CD14-positive monocyte (primary cell): ENCODE results near the gene GAS6. TPM values are rescaled to one million over a fixed set of nuclear protein-coding genes. Genes with fewer than 3 reads are reported as not detected.

Experiments used
- DNase-seq, 3 donors: peaks; one replicate each; pipeline ENCODE4 v3.0.0-alpha.2; 2011 to 2022
- H2AFZ ChIP-seq: 2 replicates; pipeline ENCODE4 v1.6.0; 2012; ENCODE audit warnings: mild to moderate bottlenecking, low read depth, low read length, inconsistent platforms; ENCODE audit not compliant: insufficient read depth, poor library complexity, severe bottlenecking
- H3K27ac ChIP-seq, 2 donors: 1 replicate in 1 of 2; 2 replicates in 1 of 2; pipeline ENCODE4 v1.5.1; 2012 to 2013; ENCODE audit warnings: low read length in 2 of 2, control low read depth in 1 of 2, inconsistent platforms in 1 of 2, low read depth in 1 of 2, mild to moderate bottlenecking in 1 of 2
- H3K27me3 ChIP-seq, 2 donors: one replicate each; pipeline versions ENCODE4 v1.6.0 to v1.6.1; 2011 to 2013; ENCODE audit warnings: low read length in 2 of 2; ENCODE audit not compliant: control insufficient read depth in 2 of 2, insufficient read depth in 2 of 2
- H3K36me3 ChIP-seq, 2 donors: replicated peaks in 1 of 2; 1 replicate in 1 of 2; 2 replicates in 1 of 2; pipeline versions ENCODE4 v1.5.1 to v1.6.1; 2012 to 2013; ENCODE audit warnings: low read length in 2 of 2, control low read depth in 1 of 2, inconsistent platforms in 1 of 2, mild to moderate bottlenecking in 1 of 2; ENCODE audit not compliant: insufficient read depth in 2 of 2, control insufficient read depth in 1 of 2
- H3K4me1 ChIP-seq, 2 donors: 1 replicate in 1 of 2; 2 replicates in 1 of 2; pipeline versions ENCODE4 v1.5.1 to v1.6.1; 2012 to 2013; ENCODE audit warnings: low read length in 2 of 2, control low read depth in 1 of 2, inconsistent platforms in 1 of 2, mild to moderate bottlenecking in 1 of 2, moderate library complexity in 1 of 2; ENCODE audit not compliant: insufficient read depth in 2 of 2, control insufficient read depth in 1 of 2
- H3K4me2 ChIP-seq: replicated peaks from 2 replicates; pipeline ENCODE3; 2012; ENCODE audit warnings: low read length, moderate library complexity, mild to moderate bottlenecking; ENCODE audit not compliant: poor library complexity, severe bottlenecking; ENCODE audit errors: extremely low read depth
- H3K4me3 ChIP-seq, 3 experiments: fragments of 200-600 bp in 1 of 3; sonication (generic) in 1 of 3; replicated peaks in 1 of 3; 1 replicate in 2 of 3; 2 replicates in 1 of 3; pipeline ENCODE4 v1.5.1; 2011 to 2013; ENCODE audit warnings: low read length in 3 of 3, mild to moderate bottlenecking in 3 of 3, control low read depth in 2 of 3, low read depth in 2 of 3, inconsistent platforms in 1 of 3, moderate library complexity in 1 of 3
- H3K79me2 ChIP-seq: 2 replicates; pipeline ENCODE4 v1.6.0; 2012; ENCODE audit warnings: mild to moderate bottlenecking, control low read depth, inconsistent platforms, low read length, moderate library complexity; ENCODE audit not compliant: insufficient read depth
- H3K9ac ChIP-seq: 2 replicates; pipeline ENCODE4 v1.6.0; 2017; ENCODE audit warnings: low read length, mild to moderate bottlenecking; ENCODE audit not compliant: insufficient read depth, poor library complexity, severe bottlenecking
- H3K9me3 ChIP-seq, 2 donors: replicated peaks in 1 of 2; 1 replicate in 1 of 2; 2 replicates in 1 of 2; pipeline versions ENCODE4 v1.5.1 to v1.6.1; 2012 to 2013; ENCODE audit warnings: low read length in 2 of 2, control low read depth in 1 of 2; ENCODE audit not compliant: control insufficient read depth in 1 of 2, insufficient read depth in 1 of 2
- H4K20me1 ChIP-seq: 2 replicates; pipeline ENCODE4 v1.6.0; 2012; ENCODE audit warnings: mild to moderate bottlenecking, low read length, control low read depth, moderate library complexity; ENCODE audit not compliant: insufficient read depth
- H3K27ac Mint-ChIP-seq, 7 donors: one replicate each; pipeline ENCODE4 v1.8.0; 2020; ENCODE audit warnings: mild to moderate bottlenecking in 7 of 7, mixed read lengths in 7 of 7, moderate library complexity in 6 of 7, inconsistent platforms in 2 of 7
- H3K27me3 Mint-ChIP-seq, 3 donors: one replicate each; pipeline ENCODE4 v1.8.0; 2021 to 2022; ENCODE audit warnings: low read depth in 3 of 3, mild to moderate bottlenecking in 3 of 3, mixed read lengths in 3 of 3, moderate library complexity in 3 of 3, inconsistent platforms in 1 of 3
- H3K36me3 Mint-ChIP-seq, 2 donors: one replicate each; pipeline ENCODE4 v1.8.0; 2020; ENCODE audit warnings: mixed read lengths in 2 of 2, inconsistent platforms in 1 of 2, mild to moderate bottlenecking in 1 of 2
- H3K4me1 Mint-ChIP-seq: one replicate; pipeline ENCODE4 v1.8.0; 2020; ENCODE audit warnings: mild to moderate bottlenecking, mixed read lengths
- H3K4me3 Mint-ChIP-seq, 2 donors: one replicate each; pipeline ENCODE4 v1.8.0; 2020; ENCODE audit warnings: mild to moderate bottlenecking in 2 of 2, mixed read lengths in 2 of 2, moderate library complexity in 1 of 2
- H3K9me3 Mint-ChIP-seq, 7 donors: one replicate each; pipeline ENCODE4 v1.8.0; 2020 to 2022; ENCODE audit warnings: mixed read lengths in 7 of 7, mild to moderate bottlenecking in 6 of 7, moderate library complexity in 6 of 7, inconsistent platforms in 2 of 7
- WGBS: methylation state at CpG from one replicate; pipeline ENCODE4 v1.1.5; 2013; ENCODE audit warnings: missing lambda C conversion rate; ENCODE audit not compliant: insufficient coverage; 5-methylcytosine and 5-hydroxymethylcytosine counted together
- intact Hi-C, 2 donors: fragments of 100-400 bp; cut with micrococcal nuclease; formaldehyde crosslinking; loops; one replicate each; pipeline versions ENCODE4 v1.15.0 to v1.15.1; 2023
- polyA plus RNA-seq, 3 donors: library from polyadenylated mRNA; depleted of rRNA in 1 of 3; unstranded in 2 of 3; stranded (reverse) in 1 of 3; fragments of 300-500 nt in 2 of 3; fragments of >200 nt in 1 of 3; fragmentation: Illumina TruSeq in 2 of 3; gene quantifications; 1 replicate in 2 of 3; 2 replicates in 1 of 3; pipeline ENCODE4 v1.2.3, GENCODE V29; 2012 to 2021
- TF ChIP-seq, protein P1 (sequence below): fragments of 200-600 bp; IDR thresholded peaks from one replicate; pipeline ENCODE4 v1.8.0; 2022; ENCODE audit warnings: antibody characterized with exemption, mild to moderate bottlenecking

GAS6 gene
- polyA plus RNA-seq, 3 donors = 1.8 to 7.5 (median 1.9) TPM

DNA sequence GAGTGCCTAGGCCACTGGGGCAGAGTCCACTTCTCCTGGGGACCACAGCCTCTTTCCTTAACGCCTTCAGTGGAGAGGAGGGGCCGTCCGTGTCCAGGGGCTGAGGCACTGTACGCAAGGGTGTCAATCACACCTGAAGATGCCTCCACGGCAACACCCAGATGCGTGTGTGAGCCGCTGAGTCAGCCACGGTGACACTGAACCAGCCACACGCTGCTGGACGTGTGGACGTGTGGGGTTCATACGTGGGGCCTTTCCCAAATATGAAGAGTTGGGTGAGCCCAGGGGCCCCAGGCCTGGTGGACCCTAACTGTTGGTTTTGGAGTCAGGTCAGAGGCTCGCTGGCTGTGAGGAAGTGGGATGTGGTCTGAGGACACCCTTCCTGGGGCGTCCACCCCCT is 53.2 kb downstream of the GAS6 start:
- H3K4me1 ChIP-seq = peaks cover 4 to 6% of the 10 kb centered on the region in 2 donors
- peaks cover 0 to 3% (median 3%) of the 10 kb centered on the region in 3 donors for H3K27me3 Mint-ChIP-seq
- H4K20me1 ChIP-seq = no peaks in the 10 kb centered on the region
- peaks cover 51 to 94% of the 10 kb centered on the region in 2 donors for H3K9me3 ChIP-seq
- H3K4me3 ChIP-seq = no peak overlapping the region
- no peak overlapping the region for H2AFZ ChIP-seq
- H3K36me3 ChIP-seq = no peaks in the 10 kb centered on the region
- H3K4me2 ChIP-seq = no peak overlapping the region
- H3K9me3 Mint-ChIP-seq = peaks cover 53 to 90% (median 71%) of the 10 kb centered on the region in 7 donors
- H3K36me3 Mint-ChIP-seq = peaks cover 0 to 2% of the 10 kb centered on the region in 2 donors
- H3K27me3 ChIP-seq = no peaks in the 10 kb centered on the region
- WGBS = 99% methylated on average over 13 of the region's 14 CpGs
- no peak overlapping the region for H3K4me3 Mint-ChIP-seq
- H3K9ac ChIP-seq = no peak overlapping the region
- no peak overlapping the region for H3K27ac ChIP-seq
- DNase-seq = no peak
- intact Hi-C loops = no loop called here
- H3K79me2 ChIP-seq = no peaks in the 10 kb centered on the region
- peaks cover 6% of the 10 kb centered on the region for H3K4me1 Mint-ChIP-seq
- TF ChIP-seq, protein P1, sequence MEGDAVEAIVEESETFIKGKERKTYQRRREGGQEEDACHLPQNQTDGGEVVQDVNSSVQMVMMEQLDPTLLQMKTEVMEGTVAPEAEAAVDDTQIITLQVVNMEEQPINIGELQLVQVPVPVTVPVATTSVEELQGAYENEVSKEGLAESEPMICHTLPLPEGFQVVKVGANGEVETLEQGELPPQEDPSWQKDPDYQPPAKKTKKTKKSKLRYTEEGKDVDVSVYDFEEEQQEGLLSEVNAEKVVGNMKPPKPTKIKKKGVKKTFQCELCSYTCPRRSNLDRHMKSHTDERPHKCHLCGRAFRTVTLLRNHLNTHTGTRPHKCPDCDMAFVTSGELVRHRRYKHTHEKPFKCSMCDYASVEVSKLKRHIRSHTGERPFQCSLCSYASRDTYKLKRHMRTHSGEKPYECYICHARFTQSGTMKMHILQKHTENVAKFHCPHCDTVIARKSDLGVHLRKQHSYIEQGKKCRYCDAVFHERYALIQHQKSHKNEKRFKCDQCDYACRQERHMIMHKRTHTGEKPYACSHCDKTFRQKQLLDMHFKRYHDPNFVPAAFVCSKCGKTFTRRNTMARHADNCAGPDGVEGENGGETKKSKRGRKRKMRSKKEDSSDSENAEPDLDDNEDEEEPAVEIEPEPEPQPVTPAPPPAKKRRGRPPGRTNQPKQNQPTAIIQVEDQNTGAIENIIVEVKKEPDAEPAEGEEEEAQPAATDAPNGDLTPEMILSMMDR = no peak
- no peak overlapping the region for H3K27ac Mint-ChIP-seq

DNA sequence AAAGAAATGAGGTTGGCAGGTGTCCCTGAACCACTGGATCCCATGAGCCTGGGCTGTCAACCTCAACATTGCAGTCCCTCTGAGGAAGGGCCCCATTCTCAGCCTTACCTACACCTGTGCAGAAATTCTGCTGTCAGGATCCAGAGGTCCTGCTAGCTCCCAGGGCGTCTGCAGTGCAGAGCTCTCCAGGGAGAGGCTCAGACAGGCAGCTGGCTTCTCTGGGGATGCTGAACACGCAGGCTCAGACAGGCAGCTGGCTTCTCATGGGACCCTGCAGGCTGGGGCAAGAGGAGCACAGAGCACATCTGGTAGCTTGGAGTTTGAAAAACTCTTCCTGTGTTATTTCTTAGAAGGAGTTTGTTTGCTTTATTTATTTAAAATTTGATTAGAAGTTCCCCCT is 53.9 kb downstream of the GAS6 start:
- H3K4me3 Mint-ChIP-seq = no peak overlapping the region
- TF ChIP-seq, protein P1 = no peak
- peaks cover 0 to 3% (median 1%) of the 10 kb centered on the region in 3 donors for H3K27me3 Mint-ChIP-seq
- H3K4me3 ChIP-seq = no peak overlapping the region
- peaks cover 0 to under 1% of the 10 kb centered on the region in 2 donors for H3K36me3 Mint-ChIP-seq
- no peak overlapping the region for H3K9ac ChIP-seq
- DNase-seq = no peak
- peaks cover 49 to 88% (median 68%) of the 10 kb centered on the region in 7 donors for H3K9me3 Mint-ChIP-seq
- peaks cover 46 to 94% of the 10 kb centered on the region in 2 donors for H3K9me3 ChIP-seq
- 97% methylated on average over 2 of the region's 2 CpGs for WGBS
- H3K79me2 ChIP-seq = no peaks in the 10 kb centered on the region
- H3K36me3 ChIP-seq = no peaks in the 10 kb centered on the region
- H3K4me1 Mint-ChIP-seq = peaks cover under 1% of the 10 kb centered on the region
- no peaks in the 10 kb centered on the region for H4K20me1 ChIP-seq
- no peak overlapping the region for H3K27ac ChIP-seq
- no peak overlapping the region for H3K27ac Mint-ChIP-seq
- H3K4me2 ChIP-seq = no peak overlapping the region
- no peaks in the 10 kb centered on the region for H3K4me1 ChIP-seq
- H2AFZ ChIP-seq = no peak overlapping the region
- no peaks in the 10 kb centered on the region for H3K27me3 ChIP-seq
- intact Hi-C loops = no loop called here
